Esophagus squamous epithelium (tissue), 4 donors: ENCODE data around the gene RPRD1A.

ENCODE experiments used
- CTCF ChIP-seq, 6 experiments: fragments of 450-650 bp in 4 of 6; fragments of 200-600 bp in 2 of 6; sonication (generic) in 2 of 6; IDR thresholded peaks; one replicate each; pipeline ENCODE4 v1.5.1; 2016 to 2019; ENCODE audit warnings: antibody characterized with exemption in 6 of 6, mild to moderate bottlenecking in 4 of 6, moderate library complexity in 4 of 6
- POLR2A ChIP-seq, 4 donors: fragments of 450-650 bp; IDR thresholded peaks; one replicate each; pipeline ENCODE4 v1.6.1; 2017; ENCODE audit warnings: antibody characterized with exemption in 4 of 4, mild to moderate bottlenecking in 4 of 4, moderate library complexity in 3 of 4

- TF ChIP-seq CTCF (IDR thresholded peaks at IDR 0.05) (no peak), POLR2A (IDR thresholded peaks at IDR 0.05) (no peak)
Measured at GRCh38 chr18:36064027-36064808, 3.1 kb downstream of the RPRD1A start.
